GM03348 (cell line): ENCODE results near the gene PTH2.

ENCODE experiments used
- DNase-seq: peaks from one replicate; pipeline ENCODE4 v3.0.0; 2012; ENCODE audit warnings: low spot score

Gene PTH2

GRCh38 chr19:49409441-49410029, 13.7 kb downstream of the PTH2 start:
- no peak for DNase-seq

- DNase-seq, result no peak
Measured at GRCh38 chr19:49408816-49409440, 14.3 kb downstream of the PTH2 start.

- no peak for DNase-seq
Measured at GRCh38 chr19:49407482-49408015, 15.7 kb downstream of the PTH2 start.

GRCh38 chr19:49407079-49407478, 16.2 kb downstream of the PTH2 start:
- no peak for DNase-seq

- DNase-seq, result no peak
Measured at GRCh38 chr19:49403404-49404187, 19.6 kb downstream of the PTH2 start.

- no peak for DNase-seq
Measured at GRCh38 chr19:49400029-49400428, 23.2 kb downstream of the PTH2 start.

- DNase-seq, result no peak
Measured at GRCh38 chr19:49398931-49399330, 24.3 kb downstream of the PTH2 start.

GRCh38 chr19:49398001-49398615, 25.1 kb downstream of the PTH2 start:
- no peak for DNase-seq

GRCh38 chr19:49396738-49397505, 26.3 kb downstream of the PTH2 start:
- no peak for DNase-seq

- DNase-seq, result no peak
Measured at GRCh38 chr19:49395581-49396407, 27.4 kb downstream of the PTH2 start.

GRCh38 chr19:49393881-49394280, 29.4 kb downstream of the PTH2 start:
- DNase-seq, result no peak

- DNase-seq, result peak; percentile 87
Measured at GRCh38 chr19:49391581-49392399, 31.5 kb downstream of the PTH2 start.

GRCh38 chr19:49390929-49391359, 32.3 kb downstream of the PTH2 start:
- no peak for DNase-seq

- DNase-seq, result no peak
Measured at GRCh38 chr19:49390131-49390928, 32.9 kb downstream of the PTH2 start.

GRCh38 chr19:49389406-49389805, 33.8 kb downstream of the PTH2 start:
- no peak for DNase-seq

- DNase-seq, result peak; percentile 70
Measured at GRCh38 chr19:49387936-49388372, 35.3 kb downstream of the PTH2 start, which contains the start of gene KASH5. Gene KASH5 (plus strand): TSS chr19:49388249. CDS start chr19:49390884, 2,635 bp downstream.

- no peak for DNase-seq
Measured at GRCh38 chr19:49383599-49383998, 39.6 kb downstream of the PTH2 start.

GRCh38 chr19:49382639-49383038, 40.6 kb downstream of the PTH2 start:
- no peak for DNase-seq

- no peak for DNase-seq
Measured at GRCh38 chr19:49380391-49380790, 42.9 kb downstream of the PTH2 start.
